Endodermal cell (in vitro differentiated cells): Measurements from ENCODE around the gene ELP4. TPM values are rescaled to one million over a fixed set of nuclear protein-coding genes. Genes with fewer than 3 reads are reported as not detected.

Experiments
- DNase-seq: peaks from one replicate; pipeline ENCODE4 v3.0.0-alpha.2; 2017
- H3K27ac ChIP-seq: 2 replicates; pipeline ENCODE4 v1.5.1; 2013; ENCODE audit warnings: mild to moderate bottlenecking, low read depth, low read length, moderate library complexity
- H3K27me3 ChIP-seq: 2 replicates; pipeline ENCODE4 v1.6.1; 2013; ENCODE audit warnings: mild to moderate bottlenecking, low read length, moderate library complexity; ENCODE audit not compliant: insufficient read depth, control insufficient read depth, poor library complexity, severe bottlenecking
- H3K36me3 ChIP-seq: 2 replicates; pipeline ENCODE4 v1.7.0; 2013; ENCODE audit warnings: mild to moderate bottlenecking, low read length, moderate library complexity; ENCODE audit not compliant: control insufficient read depth, insufficient read depth
- H3K4me1 ChIP-seq: one replicate; pipeline ENCODE4 v1.7.0; 2013; ENCODE audit warnings: low read length; ENCODE audit not compliant: control insufficient read depth, insufficient read depth
- H3K4me3 ChIP-seq: 2 replicates; pipeline ENCODE4 v1.5.1; 2013; ENCODE audit warnings: mild to moderate bottlenecking, low read length, moderate library complexity
- H3K9ac ChIP-seq: 2 replicates; pipeline ENCODE4 v1.6.1; 2013; ENCODE audit warnings: mild to moderate bottlenecking, low read length, moderate library complexity; ENCODE audit not compliant: poor library complexity, severe bottlenecking; ENCODE audit errors: extremely low read depth
- H3K9me3 ChIP-seq: 2 replicates; pipeline ENCODE4 v1.6.1; 2013; ENCODE audit warnings: mild to moderate bottlenecking, low read length, moderate library complexity; ENCODE audit not compliant: control insufficient read depth
- H3K27ac Mint-ChIP-seq: 2 replicates; pipeline ENCODE4 v1.8.0; 2020; ENCODE audit warnings: mixed read lengths
- H3K27me3 Mint-ChIP-seq: 2 replicates; pipeline ENCODE4 v1.8.0; 2021; ENCODE audit warnings: mild to moderate bottlenecking, mixed read lengths; ENCODE audit not compliant: insufficient read depth
- H3K36me3 Mint-ChIP-seq: 2 replicates; pipeline ENCODE4 v1.8.0; 2020; ENCODE audit warnings: low read depth, mixed read lengths
- H3K4me1 Mint-ChIP-seq: 2 replicates; pipeline ENCODE4 v1.8.0; 2020; ENCODE audit warnings: mixed read lengths
- H3K4me3 Mint-ChIP-seq: 2 replicates; pipeline ENCODE4 v1.8.0; 2020; ENCODE audit warnings: mild to moderate bottlenecking, moderate library complexity, mixed read lengths
- H3K9me3 Mint-ChIP-seq: 2 replicates; pipeline ENCODE4 v1.8.0; 2020; ENCODE audit warnings: mild to moderate bottlenecking, mixed read lengths
- WGBS, 2 experiments: methylation state at CpG; one replicate each; pipeline versions ENCODE4 v1.1.5 to v1.1.7; 2013; ENCODE audit warnings: missing lambda C conversion rate in 2 of 2, mixed read lengths in 1 of 2; ENCODE audit not compliant: insufficient coverage in 1 of 2, insufficient read length in 1 of 2; 5-methylcytosine and 5-hydroxymethylcytosine counted together
- total RNA-seq, 2 donors: library from RNA; stranded (reverse); fragmentation: NEBNext Ultra II Directional in 1 of 2; extraction: Animal tissue kit (Norgen Biotek cat#: 25700) in 1 of 2; gene quantifications; 2 replicates in 1 of 2; 3 replicates in 1 of 2; pipeline ENCODE4 v1.2.1, GENCODE V29; 2021
- TF ChIP-seq, protein P1 (sequence below): fragments of 200-600 bp; sonication (generic); conservative IDR thresholded peaks from 2 replicates; pipeline ENCODE4 v1.5.0; 2021; ENCODE audit warnings: antibody characterized with exemption, mild to moderate bottlenecking

Gene ELP4
- total RNA-seq, 2 donors from 2014 or later: 19.1 to 25.2 TPM

DNA sequence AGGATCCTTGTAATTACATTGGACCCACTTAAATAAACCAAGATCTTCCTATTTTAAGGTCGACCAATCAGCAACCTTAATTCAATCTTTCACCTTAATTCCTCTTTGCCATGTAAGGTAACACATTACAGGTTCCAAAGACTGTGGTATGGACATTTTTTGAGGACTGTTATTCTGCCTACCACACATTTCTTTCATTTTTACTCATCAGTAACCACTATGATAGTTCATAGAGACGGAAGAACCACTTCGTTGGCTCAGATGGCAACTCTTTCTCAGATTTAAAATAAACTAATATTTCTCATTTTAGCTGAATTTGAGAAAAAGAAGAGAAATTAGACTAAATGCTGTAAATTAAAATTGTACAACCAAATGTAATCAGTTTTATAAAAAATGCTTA is 205.3 kb downstream of the ELP4 start:
- no peaks in the 10 kb centered on the region for H3K4me1 ChIP-seq
- Mint-ChIP-seq H3K27ac (no peak overlapping the region), H3K4me1 (no peaks in the 10 kb centered on the region), H3K4me3 (no peak overlapping the region), H3K36me3 (peaks cover 4% of the 10 kb centered on the region), H3K9me3 (no peaks in the 10 kb centered on the region), H3K27me3 (no peaks in the 10 kb centered on the region)
- TF ChIP-seq, protein P1, sequence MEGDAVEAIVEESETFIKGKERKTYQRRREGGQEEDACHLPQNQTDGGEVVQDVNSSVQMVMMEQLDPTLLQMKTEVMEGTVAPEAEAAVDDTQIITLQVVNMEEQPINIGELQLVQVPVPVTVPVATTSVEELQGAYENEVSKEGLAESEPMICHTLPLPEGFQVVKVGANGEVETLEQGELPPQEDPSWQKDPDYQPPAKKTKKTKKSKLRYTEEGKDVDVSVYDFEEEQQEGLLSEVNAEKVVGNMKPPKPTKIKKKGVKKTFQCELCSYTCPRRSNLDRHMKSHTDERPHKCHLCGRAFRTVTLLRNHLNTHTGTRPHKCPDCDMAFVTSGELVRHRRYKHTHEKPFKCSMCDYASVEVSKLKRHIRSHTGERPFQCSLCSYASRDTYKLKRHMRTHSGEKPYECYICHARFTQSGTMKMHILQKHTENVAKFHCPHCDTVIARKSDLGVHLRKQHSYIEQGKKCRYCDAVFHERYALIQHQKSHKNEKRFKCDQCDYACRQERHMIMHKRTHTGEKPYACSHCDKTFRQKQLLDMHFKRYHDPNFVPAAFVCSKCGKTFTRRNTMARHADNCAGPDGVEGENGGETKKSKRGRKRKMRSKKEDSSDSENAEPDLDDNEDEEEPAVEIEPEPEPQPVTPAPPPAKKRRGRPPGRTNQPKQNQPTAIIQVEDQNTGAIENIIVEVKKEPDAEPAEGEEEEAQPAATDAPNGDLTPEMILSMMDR: no peak
- no peaks in the 10 kb centered on the region for H3K27me3 ChIP-seq
- H3K4me3 ChIP-seq: no peak overlapping the region
- no peaks in the 10 kb centered on the region for H3K36me3 ChIP-seq
- no peak for DNase-seq
- no peak overlapping the region for H3K9ac ChIP-seq
- H3K27ac ChIP-seq: no peak overlapping the region
- 85% methylated on average over 3 of the region's 3 CpGs; no CpG with 5 or more reads in 1 of the 2 experiments for WGBS, 2 experiments
- peaks cover 6% of the 10 kb centered on the region for H3K9me3 ChIP-seq

DNA sequence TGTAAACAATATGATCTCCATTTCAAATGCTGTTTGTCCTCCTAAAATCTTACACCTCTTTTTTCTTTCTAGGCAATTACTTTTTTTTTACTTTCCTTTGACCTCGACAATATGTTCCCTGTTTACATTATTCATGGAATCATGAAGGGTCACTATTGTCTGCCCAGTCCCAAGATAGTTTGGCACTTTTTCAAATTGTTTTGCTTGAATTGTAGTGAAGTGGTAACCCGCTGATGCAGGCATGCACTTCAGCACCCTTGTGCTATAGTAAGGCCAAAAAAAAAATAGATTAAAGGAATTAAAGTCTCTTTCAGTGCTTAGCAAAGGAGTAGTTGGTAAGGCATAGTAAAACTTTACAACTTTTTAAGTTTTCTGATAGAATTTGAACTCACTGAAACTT is 210.7 kb downstream of the ELP4 start:
- Histone ChIP-seq H3K36me3 (no peaks in the 10 kb centered on the region), H3K9ac (no peak overlapping the region), H3K27me3 (no peaks in the 10 kb centered on the region), H3K27ac (no peak overlapping the region), H3K4me1 (no peaks in the 10 kb centered on the region), H3K9me3 (no peaks in the 10 kb centered on the region), H3K4me3 (no peak overlapping the region)
- no peaks in the 10 kb centered on the region for H3K9me3 Mint-ChIP-seq
- no peak overlapping the region for H3K4me3 Mint-ChIP-seq
- no peaks in the 10 kb centered on the region for H3K27me3 Mint-ChIP-seq
- H3K36me3 Mint-ChIP-seq: no peaks in the 10 kb centered on the region
- WGBS, 2 experiments: 51% methylated on average over 2 of the region's 2 CpGs; no CpG with 5 or more reads in 1 of the 2 experiments
- H3K4me1 Mint-ChIP-seq: peaks cover 2% of the 10 kb centered on the region
- H3K27ac Mint-ChIP-seq: no peak overlapping the region
- TF ChIP-seq, protein P1: no peak
- no peak for DNase-seq

- H3K4me3 Mint-ChIP-seq: no peak overlapping the region
- H3K36me3 Mint-ChIP-seq: no peaks in the 10 kb centered on the region
- Histone ChIP-seq H3K9ac (no peak overlapping the region), H3K36me3 (no peaks in the 10 kb centered on the region), H3K4me3 (no peak overlapping the region), H3K27ac (no peak overlapping the region), H3K4me1 (no peaks in the 10 kb centered on the region), H3K9me3 (no peaks in the 10 kb centered on the region), H3K27me3 (no peaks in the 10 kb centered on the region)
- H3K4me1 Mint-ChIP-seq: peaks cover 2% of the 10 kb centered on the region
- TF ChIP-seq, protein P1: no peak
- H3K27ac Mint-ChIP-seq: no peak overlapping the region
- no peaks in the 10 kb centered on the region for H3K27me3 Mint-ChIP-seq
- no peak for DNase-seq
- WGBS, 2 experiments: 58 to 71% methylated on average over 2 to 3 of the region's 3 CpGs
- no peaks in the 10 kb centered on the region for H3K9me3 Mint-ChIP-seq
Measured at GRCh38 chr11:31720671-31721365, 211.3 kb downstream of the ELP4 start.
